ENCODE measurements around the gene HIF1A. TPM values are rescaled to one million over a fixed set of nuclear protein-coding genes. Genes with fewer than 3 reads are reported as not detected.
A peak's percentile ranks its signal among the peaks of the same experiment; 100 is the strongest.

Gene HIF1A
- total RNA-seq, 1 donor from 2014 or later: 326 TPM

DNA sequence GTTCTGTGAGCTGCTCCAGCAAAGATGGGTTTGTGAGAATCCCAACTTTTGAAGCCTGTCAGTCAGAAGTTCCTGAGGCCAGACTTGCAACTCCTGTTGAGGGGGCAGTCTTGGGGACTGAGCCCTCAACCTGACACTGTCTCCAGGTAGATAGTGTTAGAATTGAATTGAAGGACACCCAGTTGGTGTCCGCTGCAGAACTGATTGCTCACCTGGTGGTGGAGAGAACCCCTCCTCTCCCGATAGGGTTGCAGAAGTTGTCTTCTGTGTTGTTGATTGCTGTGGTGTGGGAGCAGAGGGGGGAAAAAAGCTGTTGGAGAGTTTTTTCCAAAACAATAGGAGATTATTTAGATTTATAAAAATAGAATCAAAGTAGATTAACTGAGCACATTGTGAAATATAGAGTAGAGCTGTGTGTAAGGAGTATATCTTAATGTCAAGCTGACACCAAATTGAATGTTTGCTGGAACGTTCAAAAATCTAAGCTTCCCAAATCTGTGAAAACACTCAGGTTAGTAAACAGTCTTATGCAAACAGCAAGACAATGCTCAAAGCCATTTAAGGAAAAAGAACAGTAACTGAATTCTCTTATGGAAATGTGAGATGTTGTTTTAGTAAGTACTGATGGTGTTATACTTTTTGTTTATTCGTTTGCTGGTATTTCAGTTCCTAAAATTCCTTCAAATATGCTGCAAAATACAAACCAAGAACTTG, 18.6 kb downstream of the HIF1A start:
- Mint-ChIP-seq H3K9me3 (ENCODE audit: unreplicated experiment) (no peaks in the 10 kb centered on the region), H3K27ac (ENCODE audit: unreplicated experiment) (peak overlapping the region; percentile 39), H3K4me1 (ENCODE audit: unreplicated experiment) (peaks cover 90% of the 10 kb centered on the region), H3K4me3 (ENCODE audit: unreplicated experiment) (no peak overlapping the region), H3K36me3 (ENCODE audit: unreplicated experiment) (no peaks in the 10 kb centered on the region), H3K27me3 (ENCODE audit: unreplicated experiment) (no peaks in the 10 kb centered on the region)
- TF ChIP-seq, protein P1, sequence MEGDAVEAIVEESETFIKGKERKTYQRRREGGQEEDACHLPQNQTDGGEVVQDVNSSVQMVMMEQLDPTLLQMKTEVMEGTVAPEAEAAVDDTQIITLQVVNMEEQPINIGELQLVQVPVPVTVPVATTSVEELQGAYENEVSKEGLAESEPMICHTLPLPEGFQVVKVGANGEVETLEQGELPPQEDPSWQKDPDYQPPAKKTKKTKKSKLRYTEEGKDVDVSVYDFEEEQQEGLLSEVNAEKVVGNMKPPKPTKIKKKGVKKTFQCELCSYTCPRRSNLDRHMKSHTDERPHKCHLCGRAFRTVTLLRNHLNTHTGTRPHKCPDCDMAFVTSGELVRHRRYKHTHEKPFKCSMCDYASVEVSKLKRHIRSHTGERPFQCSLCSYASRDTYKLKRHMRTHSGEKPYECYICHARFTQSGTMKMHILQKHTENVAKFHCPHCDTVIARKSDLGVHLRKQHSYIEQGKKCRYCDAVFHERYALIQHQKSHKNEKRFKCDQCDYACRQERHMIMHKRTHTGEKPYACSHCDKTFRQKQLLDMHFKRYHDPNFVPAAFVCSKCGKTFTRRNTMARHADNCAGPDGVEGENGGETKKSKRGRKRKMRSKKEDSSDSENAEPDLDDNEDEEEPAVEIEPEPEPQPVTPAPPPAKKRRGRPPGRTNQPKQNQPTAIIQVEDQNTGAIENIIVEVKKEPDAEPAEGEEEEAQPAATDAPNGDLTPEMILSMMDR (IDR thresholded peaks at IDR 0.05): no peak
- DNase-seq (ENCODE audit: extremely low spot score, unreplicated experiment): no peak

DNA sequence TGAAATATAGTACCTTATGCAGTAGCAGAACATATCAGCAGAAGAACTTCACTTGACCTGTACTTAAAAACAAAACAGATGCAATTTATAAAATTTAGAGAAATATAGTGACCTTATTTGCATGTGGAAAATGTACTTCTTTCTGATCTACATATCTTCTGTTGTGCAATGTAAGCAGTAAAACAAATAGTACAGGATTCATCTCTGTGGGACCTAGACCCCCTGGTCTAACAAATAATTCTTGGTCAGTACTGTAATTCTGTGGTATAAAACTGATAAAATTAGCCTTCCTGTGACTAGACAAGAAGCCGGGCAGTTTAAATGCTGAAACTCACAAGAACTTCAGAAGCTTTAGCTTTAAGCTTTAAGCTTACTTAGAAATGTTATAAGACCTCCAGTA, 21.6 kb downstream of the HIF1A start:
- Mint-ChIP-seq H3K9me3 (ENCODE audit: unreplicated experiment) (no peaks in the 10 kb centered on the region), H3K27me3 (ENCODE audit: unreplicated experiment) (no peaks in the 10 kb centered on the region), H3K4me3 (ENCODE audit: unreplicated experiment) (no peak overlapping the region), H3K36me3 (ENCODE audit: unreplicated experiment) (peaks cover 9% of the 10 kb centered on the region), H3K27ac (ENCODE audit: unreplicated experiment) (peak overlapping the region; percentile 32), H3K4me1 (ENCODE audit: unreplicated experiment) (peaks cover 92% of the 10 kb centered on the region)
- TF ChIP-seq, protein P1 (IDR thresholded peaks at IDR 0.05): no peak
- DNase-seq (ENCODE audit: extremely low spot score, unreplicated experiment): no peak

DNA sequence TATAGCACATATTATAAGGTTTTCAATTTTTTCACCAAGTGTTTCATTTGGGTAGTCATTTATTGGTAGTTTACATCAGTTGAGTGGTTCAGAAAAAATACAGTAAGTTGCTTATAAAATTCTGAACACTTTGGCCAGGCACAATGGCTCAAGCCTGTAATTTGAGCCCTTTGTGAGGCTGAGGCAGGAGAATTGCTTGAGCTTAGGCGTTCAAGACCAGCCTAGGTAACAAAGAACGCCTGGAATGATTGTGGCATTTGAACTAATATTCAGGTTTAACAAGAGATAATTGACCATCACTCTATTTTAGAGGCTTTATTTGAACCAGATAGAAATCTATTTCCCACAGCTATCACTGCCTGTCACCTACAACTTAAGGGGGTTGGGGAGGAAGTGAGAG, 22.7 kb downstream of the HIF1A start:
- Mint-ChIP-seq H3K9me3 (ENCODE audit: unreplicated experiment) (no peaks in the 10 kb centered on the region), H3K27ac (ENCODE audit: unreplicated experiment) (no peak overlapping the region), H3K4me1 (ENCODE audit: unreplicated experiment) (peaks cover 85% of the 10 kb centered on the region), H3K36me3 (ENCODE audit: unreplicated experiment) (peaks cover 15% of the 10 kb centered on the region), H3K27me3 (ENCODE audit: unreplicated experiment) (no peaks in the 10 kb centered on the region), H3K4me3 (ENCODE audit: unreplicated experiment) (no peak overlapping the region)
- TF ChIP-seq, protein P1 (IDR thresholded peaks at IDR 0.05): no peak
- no peak for DNase-seq (ENCODE audit: extremely low spot score, unreplicated experiment)

DNA sequence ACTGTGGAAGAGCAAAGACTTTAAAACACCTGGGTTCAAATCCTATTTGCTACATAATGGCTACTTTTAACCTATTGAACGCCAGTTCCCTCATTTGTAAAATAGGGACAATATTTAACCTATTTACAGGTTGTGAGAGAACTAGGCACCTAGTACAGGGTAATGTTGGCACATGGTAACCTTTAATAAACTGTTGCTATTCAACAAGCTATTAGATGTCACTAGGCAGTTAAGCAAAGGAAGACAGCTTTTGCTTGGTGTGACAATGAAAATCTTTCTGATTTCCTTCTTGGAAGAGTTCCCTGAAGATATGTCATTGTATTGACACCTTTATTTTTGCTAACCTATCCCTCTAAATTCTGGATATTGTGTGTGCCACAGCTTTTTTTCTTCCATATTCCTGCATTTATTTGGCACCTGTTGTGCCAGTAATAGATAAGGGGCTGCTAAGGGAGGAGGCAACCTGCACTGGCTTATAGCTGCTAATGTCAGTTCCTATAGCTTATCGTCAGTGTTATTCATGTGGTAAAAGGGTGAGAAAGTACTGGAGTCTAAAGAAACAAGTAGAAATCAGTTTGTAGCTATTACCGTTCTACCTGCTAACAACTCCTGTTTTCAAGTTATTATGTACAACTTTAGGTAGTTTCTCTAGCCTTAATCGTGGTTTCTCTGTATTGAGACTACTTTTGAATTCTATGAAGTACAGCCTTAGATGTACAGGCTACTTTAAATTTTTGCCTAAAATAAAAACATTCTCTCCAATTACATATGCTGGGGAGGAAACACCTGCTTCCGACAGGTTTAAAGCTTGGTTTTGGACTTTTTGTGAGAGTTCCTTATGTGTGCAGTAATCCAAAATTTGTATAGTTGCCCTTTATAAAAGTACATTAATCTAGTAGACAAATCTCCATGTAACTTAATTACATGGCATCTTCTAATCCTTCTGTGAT, 24.3 kb downstream of the HIF1A start:
- TF ChIP-seq, protein P1 (IDR thresholded peaks at IDR 0.05): no peak
- Mint-ChIP-seq H3K27me3 (ENCODE audit: unreplicated experiment) (no peaks in the 10 kb centered on the region), H3K9me3 (ENCODE audit: unreplicated experiment) (no peaks in the 10 kb centered on the region), H3K4me1 (ENCODE audit: unreplicated experiment) (peaks cover 75% of the 10 kb centered on the region), H3K27ac (ENCODE audit: unreplicated experiment) (peak overlapping the region; percentile 29), H3K4me3 (ENCODE audit: unreplicated experiment) (no peak overlapping the region), H3K36me3 (ENCODE audit: unreplicated experiment) (peaks cover 27% of the 10 kb centered on the region)
- DNase-seq (ENCODE audit: extremely low spot score, unreplicated experiment): no peak

DNA sequence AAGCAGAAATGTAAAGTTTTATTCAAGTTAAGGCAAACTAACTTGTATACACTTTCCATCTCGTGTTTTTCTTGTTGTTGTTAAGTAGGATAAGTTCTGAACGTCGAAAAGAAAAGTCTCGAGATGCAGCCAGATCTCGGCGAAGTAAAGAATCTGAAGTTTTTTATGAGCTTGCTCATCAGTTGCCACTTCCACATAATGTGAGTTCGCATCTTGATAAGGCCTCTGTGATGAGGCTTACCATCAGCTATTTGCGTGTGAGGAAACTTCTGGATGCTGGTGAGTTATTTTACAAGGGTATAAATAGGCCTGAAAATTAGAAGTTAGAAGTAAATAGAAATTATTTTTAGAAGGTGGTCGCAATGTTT, 25.0 kb downstream of the HIF1A start:
- no peak for DNase-seq (ENCODE audit: extremely low spot score, unreplicated experiment)
- Mint-ChIP-seq H3K4me3 (ENCODE audit: unreplicated experiment) (no peak overlapping the region), H3K4me1 (ENCODE audit: unreplicated experiment) (peaks cover 72% of the 10 kb centered on the region), H3K9me3 (ENCODE audit: unreplicated experiment) (no peaks in the 10 kb centered on the region), H3K27ac (ENCODE audit: unreplicated experiment) (peak overlapping the region; percentile 29), H3K27me3 (ENCODE audit: unreplicated experiment) (no peaks in the 10 kb centered on the region), H3K36me3 (ENCODE audit: unreplicated experiment) (peaks cover 33% of the 10 kb centered on the region)
- TF ChIP-seq, protein P1 (IDR thresholded peaks at IDR 0.05): no peak
